Measurements from ENCODE around the gene ZDHHC20.
"Not testable (repeated sequence)": the region's sequence is repeated elsewhere in the genome, so short reads cannot be mapped to it uniquely, and the experiment has no call there.

ZDHHC20 gene

DNA sequence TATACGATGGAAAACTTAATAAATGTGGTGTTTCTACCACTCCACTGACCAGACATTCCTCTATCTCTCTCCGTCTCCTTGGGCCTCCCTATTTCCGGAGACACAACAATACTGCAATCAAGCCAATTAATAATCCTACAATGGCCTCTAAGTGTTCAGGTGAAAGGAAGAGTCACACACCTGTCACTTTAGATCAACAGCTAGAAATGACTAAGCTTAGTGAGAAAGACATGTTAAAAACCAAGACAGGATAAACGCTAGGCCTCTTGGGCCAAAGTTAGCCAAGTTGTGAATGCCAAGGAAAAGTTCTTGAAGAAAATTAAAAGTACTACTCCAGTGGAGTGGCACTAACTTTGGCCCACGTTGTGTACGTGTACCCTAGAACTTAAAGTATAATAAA is 22.5 kb downstream of the ZDHHC20 start:
- DNase-seq (ENCODE audit: low spot score) (no peak), FAIRE-seq (no peak)

GRCh38 chr13:21435687-21436151 is 23.4 kb downstream of the ZDHHC20 start:
- FAIRE-seq: no peak

DNA sequence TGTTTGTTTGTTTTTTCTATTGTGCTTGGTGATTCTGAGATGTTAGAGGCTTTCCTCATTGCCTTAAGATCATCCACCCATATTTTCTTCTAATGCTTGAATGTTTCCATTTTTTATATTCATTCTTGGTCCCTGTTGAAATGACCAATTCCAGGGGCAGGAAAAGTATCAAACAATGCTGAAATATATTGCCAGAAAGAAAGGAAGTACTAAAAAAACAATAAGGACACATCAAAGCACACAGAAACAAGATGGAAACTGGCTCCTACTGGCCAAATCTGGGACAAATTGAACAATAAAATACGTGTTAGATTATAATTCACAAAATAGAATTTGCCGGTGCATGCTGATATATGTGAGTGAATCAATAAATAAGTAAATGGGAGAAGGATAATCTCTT is 23.9 kb downstream of the ZDHHC20 start:
- DNase-seq (ENCODE audit: low spot score): no peak
- no peak for FAIRE-seq

More at GRCh38 chr13:21435687-21436151, 23.4 kb downstream of the ZDHHC20 start:
- DNase-seq (ENCODE audit: low spot score): peak; percentile 50

DNA sequence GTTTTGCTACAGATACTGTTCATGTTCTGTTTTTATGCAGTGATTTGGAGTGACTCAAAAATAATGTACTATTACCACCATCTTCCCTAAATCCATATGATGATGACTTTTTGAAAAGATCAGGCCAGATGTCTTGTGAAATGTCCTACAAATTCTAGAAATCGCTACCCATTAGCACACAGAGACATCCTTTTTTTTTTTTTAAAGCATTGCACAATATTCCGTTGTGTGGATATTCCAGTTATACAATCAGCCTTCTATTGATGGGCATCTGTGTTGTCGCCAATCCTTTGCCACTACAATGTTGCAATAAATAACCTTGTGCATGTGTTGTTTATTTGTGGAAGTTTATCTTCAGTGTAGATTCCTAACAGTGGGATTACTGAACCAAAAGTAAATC is 24.5 kb downstream of the ZDHHC20 start:
- FAIRE-seq: no peak
- DNase-seq (ENCODE audit: low spot score): no peak

DNA sequence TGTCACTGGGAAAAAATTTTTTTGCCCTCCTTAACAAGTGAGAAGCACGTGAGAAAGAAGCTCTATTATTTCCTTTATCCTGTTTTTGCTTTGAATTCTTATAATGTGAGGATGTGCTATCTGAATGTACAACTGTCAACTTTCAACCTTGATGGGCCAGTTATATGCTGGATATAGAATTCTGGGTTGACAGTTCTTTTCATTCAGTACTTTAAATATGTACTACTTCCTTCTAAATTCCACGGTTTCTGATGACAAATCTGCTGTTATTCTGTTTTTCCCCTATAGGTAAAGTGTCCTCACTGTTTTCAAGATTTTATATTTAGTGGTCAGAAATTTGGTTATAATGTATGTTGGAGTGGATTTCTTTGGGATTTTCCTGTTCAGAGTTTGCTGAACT is 29.9 kb downstream of the ZDHHC20 start:
- no peak for DNase-seq (ENCODE audit: low spot score)
- no peak for FAIRE-seq

DNA sequence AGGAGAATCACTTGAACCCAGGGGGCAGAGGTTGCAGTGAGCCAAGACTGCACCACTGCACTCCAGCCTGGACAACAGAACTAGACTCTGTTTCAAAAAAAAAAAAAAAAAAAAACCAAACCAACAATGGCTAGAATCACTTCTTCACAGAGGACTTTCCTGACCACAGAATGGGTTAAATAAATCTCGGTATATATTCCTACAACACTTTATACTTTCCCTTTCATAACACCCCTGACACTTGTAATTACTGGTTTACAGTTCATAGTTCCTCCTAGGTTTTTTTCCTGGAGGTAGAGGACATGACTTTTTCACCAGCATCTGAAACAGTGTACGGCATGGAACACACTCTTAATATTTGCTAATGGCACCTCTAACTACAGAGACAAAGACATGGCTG is 31.4 kb downstream of the ZDHHC20 start:
- DNase-seq (ENCODE audit: low spot score): no peak

GRCh38 chr13:21426238-21426637 is 32.9 kb downstream of the ZDHHC20 start:
- DNase-seq (ENCODE audit: low spot score) (no peak), FAIRE-seq (no peak)

More for the DNA sequence above, 31.4 kb downstream of the ZDHHC20 start:
- no peak for FAIRE-seq

- DNase-seq (ENCODE audit: low spot score) (no peak), FAIRE-seq (peak; percentile 57)
Measured at GRCh38 chr13:21420706-21421105, 38.4 kb downstream of the ZDHHC20 start.

- DNase-seq (ENCODE audit: low spot score): no peak
- FAIRE-seq: no peak
Measured at GRCh38 chr13:21413013-21413412, 46.1 kb downstream of the ZDHHC20 start.

DNA sequence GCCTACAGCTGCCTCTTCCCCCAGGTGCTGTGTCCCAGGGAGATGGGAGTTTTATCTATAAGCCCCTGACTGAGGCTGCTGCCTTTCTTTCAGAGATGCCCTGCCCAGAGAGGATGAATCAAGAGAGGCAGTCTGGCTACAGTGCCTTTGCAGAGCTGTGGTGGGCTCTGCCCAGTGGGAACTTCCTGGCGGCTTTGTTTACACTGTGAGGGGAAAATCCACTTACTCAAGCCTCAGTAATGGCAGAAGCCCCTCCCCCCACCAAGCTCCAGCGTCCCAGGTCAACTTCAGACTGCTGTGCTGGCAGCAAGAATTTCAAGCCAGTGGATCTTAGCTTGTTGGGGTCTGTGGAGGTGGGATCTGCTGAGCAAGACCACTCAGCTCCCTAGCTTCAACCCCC is 48.6 kb downstream of the ZDHHC20 start:
- peak; percentile 56 for DNase-seq (ENCODE audit: low spot score)
- not testable (repeated sequence) for FAIRE-seq

- FAIRE-seq: no peak
- no peak for DNase-seq (ENCODE audit: low spot score)
Measured at GRCh38 chr13:21405309-21405708, 53.8 kb downstream of the ZDHHC20 start.

GRCh38 chr13:21402586-21403307 is 56.4 kb downstream of the ZDHHC20 start:
- FAIRE-seq: peak; percentile 76
- peak; percentile 24 for DNase-seq (ENCODE audit: low spot score)

DNA sequence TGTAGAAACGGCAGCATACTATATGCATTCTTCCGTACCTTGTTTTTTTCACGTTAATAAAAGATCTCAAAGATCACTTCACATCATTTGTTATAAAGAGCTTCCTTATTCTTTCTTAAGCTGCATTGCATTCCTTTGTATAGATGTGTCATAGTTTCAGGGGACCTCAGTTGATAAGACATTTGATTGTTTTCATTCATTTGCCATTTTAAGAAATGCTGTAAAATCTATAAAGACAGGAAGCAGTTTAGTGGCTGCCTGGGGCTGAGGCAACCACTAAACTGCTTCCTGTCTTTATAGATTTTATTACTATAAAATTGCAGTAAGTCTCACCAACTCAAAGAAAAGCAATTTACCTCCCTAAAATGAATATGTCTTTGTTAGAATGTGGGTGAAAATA is 59.4 kb downstream of the ZDHHC20 start:
- FAIRE-seq: no peak
- no peak for DNase-seq (ENCODE audit: low spot score)

DNA sequence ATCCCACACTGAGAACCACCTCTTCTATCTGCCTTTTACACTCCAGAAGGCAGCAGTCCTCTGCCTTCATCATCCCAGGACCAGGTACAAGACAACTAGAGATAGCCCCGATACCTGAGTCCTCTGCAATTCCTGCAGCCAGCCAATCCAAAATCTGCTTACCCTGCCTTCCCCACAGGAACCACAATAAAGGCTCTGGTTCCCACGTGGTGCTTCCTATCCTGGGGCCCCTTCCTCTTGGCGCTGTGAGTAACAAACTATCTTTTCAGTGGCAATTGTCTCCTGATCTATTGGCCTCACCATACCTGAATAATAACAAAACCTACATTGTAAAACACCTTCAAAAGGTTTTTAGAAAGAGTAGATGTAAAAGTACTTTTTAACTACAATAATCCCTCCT is 63.1 kb downstream of the ZDHHC20 start:
- DNase-seq (ENCODE audit: low spot score): no peak
- FAIRE-seq: no peak

DNA sequence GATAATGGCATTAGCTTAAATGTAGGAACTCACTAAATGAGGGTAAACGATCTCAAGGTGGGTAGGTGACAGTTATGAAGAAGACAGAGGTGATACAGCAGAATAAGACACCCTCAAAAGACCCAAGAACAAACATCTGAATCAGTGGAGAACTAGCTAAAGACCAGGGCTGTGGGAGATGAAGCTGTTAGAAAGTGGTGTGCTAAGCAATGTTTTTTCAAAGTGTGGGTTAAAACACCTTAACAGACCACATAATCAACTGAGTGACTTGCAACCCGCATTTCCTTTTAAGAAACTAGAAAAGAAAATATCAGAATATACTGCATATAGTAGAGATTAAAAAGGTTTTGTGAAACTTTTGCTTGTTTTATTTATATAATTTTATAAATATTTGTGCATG is 70.0 kb downstream of the ZDHHC20 start:
- FAIRE-seq (no peak), DNase-seq (ENCODE audit: low spot score) (no peak)

DNA sequence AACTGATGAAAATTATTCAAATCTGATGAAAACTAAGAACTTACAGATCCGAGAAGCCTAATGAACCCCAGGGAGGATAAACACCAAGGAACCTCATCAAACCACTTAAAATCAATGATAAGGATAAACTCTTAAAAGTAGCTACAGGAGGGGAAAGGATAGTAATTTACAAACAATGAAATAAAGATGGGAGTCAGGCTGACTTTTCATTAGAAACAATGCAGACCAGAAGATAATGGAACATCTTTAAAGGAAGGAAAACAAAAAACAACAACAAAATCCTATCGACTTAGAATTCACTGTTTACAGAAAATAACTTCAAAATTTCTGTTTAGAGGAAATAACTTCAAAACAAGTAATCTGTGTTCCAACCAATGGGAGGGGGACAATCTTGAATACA is 73.4 kb downstream of the ZDHHC20 start:
- FAIRE-seq (no peak), DNase-seq (ENCODE audit: low spot score) (no peak)

DNA sequence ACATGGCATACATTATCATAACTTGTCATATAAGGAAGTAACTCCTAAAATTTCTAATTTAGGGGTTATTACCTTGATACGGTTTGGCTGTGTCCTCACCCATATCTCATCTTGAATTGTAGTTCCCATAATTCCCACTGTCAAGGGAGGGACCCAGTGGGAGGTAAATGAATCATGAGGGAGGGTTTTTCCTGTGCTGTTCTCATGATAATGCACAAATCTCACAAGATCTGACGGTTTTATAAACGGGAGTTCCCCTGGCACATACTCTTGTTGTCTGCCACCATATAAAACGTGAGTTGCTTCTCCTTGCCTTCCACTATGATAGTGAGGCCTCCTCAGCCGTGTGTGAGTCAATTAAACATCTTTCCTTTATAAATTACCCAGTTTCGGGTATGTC is 76.0 kb downstream of the ZDHHC20 start:
- DNase-seq (ENCODE audit: low spot score): no peak
- no peak for FAIRE-seq

DNA sequence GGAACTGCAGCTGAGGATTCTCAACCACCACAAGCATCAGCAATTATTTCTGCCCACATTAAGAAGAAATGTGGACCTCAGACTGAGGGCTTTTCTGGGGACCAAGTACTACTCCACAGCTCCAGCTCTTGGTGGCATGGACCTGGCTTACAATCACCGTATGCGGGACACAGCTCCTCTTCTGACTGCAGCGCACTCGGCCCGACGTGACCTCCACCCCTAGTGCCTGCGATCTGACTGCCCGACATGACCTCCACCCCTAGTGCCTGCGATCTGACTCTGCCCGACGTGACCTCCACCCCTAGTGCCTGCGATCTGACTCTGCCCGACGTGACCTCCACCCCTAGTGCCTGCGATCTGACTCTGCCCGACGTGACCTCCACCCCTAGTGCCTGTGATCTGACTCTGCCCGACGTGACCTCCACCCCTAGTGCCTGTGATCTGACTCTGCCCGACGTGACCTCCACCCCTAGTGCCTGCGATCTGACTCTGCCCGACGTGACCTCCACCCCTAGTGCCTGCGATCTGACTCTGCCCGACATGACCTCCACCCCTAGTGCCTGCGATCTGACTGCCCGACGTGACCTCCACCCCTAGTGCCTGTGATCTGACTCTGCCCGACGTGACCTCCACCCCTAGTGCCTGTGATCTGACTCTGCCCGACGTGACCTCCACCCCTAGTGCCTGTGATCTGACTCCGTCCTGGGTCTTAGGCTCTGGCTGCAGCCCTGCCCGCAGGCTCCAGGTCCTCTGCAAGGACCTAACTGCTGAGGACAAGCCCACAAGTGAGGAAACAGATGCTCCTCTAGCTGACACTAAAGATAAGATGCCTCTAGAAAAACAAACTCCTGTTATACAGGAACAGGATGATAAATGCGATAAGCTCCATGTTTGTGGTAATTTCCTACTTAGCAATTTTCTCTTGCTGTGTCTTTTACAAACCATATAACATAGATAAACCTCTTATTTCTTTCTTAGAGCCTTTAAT is 81.8 kb downstream of the ZDHHC20 start:
- FAIRE-seq; DNase-seq (ENCODE audit: low spot score): not testable (repeated sequence)

- DNase-seq (ENCODE audit: low spot score) (no peak), FAIRE-seq (no peak)
Measured at GRCh38 chr13:21372530-21372929, 86.6 kb downstream of the ZDHHC20 start.

DNA sequence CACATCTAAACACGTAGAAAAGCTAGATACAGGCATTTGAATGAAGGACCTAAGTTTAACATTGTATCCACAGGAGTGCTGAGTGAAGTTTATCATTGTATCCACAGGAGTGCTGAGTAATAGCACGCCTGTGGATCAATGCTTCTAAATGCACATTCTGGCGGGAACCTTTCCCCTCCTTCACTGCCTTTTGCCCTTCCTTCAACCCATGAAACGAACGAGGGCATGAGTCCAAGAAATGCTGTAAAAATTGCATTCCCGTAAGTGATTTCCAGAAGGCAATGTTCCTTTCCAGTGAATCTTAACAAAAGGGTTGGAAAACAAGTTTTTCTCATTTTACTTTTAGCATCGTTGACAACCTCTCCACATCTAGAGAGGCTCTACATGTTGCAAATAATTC is 88.1 kb downstream of the ZDHHC20 start:
- DNase-seq (ENCODE audit: low spot score) (no peak), FAIRE-seq (no peak)

- DNase-seq (ENCODE audit: low spot score) (no peak), FAIRE-seq (no peak)
Measured at GRCh38 chr13:21365574-21365973, 93.5 kb downstream of the ZDHHC20 start.

DNA sequence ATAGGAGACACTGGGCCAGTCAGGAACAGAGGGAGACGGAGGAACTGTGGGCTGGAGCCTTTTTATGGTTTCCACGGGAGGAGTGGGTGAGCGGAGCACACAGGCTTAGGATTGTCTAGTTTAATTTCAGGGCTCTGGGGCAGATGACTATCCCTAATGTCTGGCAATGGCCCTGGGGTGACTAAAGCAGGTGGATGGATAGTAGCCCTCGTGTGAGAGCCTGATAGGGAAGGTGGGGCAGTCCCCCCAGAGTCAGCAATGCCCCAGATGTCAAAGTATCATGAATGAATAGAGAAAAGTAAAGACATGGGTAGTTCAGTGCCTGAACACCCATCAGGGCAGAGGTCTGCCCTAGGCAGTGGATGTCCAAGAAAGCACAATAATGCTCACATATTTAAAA is 94.2 kb downstream of the ZDHHC20 start:
- no peak for FAIRE-seq
- no peak for DNase-seq (ENCODE audit: low spot score)
